SK-N-SH treated with all-trans-retinoic acid at 6 μM for 48 hours (cell line): ENCODE measurements around the gene MAST4.

Experiments used
- ATAC-seq: fragments of 200-7000 bp; cut with Tn5 transposase; 3 replicates; pipeline ENCODE4 v1.9.1; 2020; ENCODE audit warnings: mild to moderate bottlenecking, moderate library complexity
- ARNTL ChIP-seq: fragments of 450-650 bp; formaldehyde crosslinking; IDR thresholded peaks from 2 replicates; pipeline ENCODE4 v1.5.0; 2020; ENCODE audit warnings: low read depth, mild to moderate bottlenecking, moderate library complexity, borderline replicate concordance
- BACH2 ChIP-seq: fragments of 250-450 bp; sonication (Bioruptor Pico); IDR thresholded peaks from 2 replicates; pipeline ENCODE4 v1.9.0; 2021; ENCODE audit warnings: mild to moderate bottlenecking, borderline replicate concordance
- CSDC2 ChIP-seq: fragments of 250-450 bp; sonication (Bioruptor Pico); IDR thresholded peaks from 2 replicates; pipeline ENCODE4 v1.5.0; 2020; ENCODE audit warnings: mild to moderate bottlenecking, moderate library complexity
- ESRRG ChIP-seq: fragments of 250-450 bp; sonication (Bioruptor Pico); IDR thresholded peaks from 2 replicates; pipeline ENCODE4 v1.6.1; 2021; ENCODE audit warnings: mild to moderate bottlenecking
- GLIS3 ChIP-seq: fragments of 250-450 bp; sonication (Bioruptor Pico); IDR thresholded peaks from 2 replicates; pipeline ENCODE4 v1.5.0; 2020; ENCODE audit warnings: mild to moderate bottlenecking, moderate library complexity
- ISL1 ChIP-seq: fragments of 250-450 bp; sonication (Bioruptor Pico); IDR thresholded peaks from 2 replicates; pipeline ENCODE4 v2.1.2; 2022; ENCODE audit warnings: mild to moderate bottlenecking, moderate library complexity
- OSR1 ChIP-seq: fragments of 250-450 bp; sonication (Bioruptor Pico); IDR thresholded peaks from 2 replicates; pipeline ENCODE4 v1.8.0; 2022; ENCODE audit warnings: moderate library complexity, mild to moderate bottlenecking, inconsistent platforms
- PPARA ChIP-seq: fragments of 250-450 bp; sonication (Bioruptor Pico); IDR thresholded peaks from 2 replicates; pipeline ENCODE4 v1.5.0; 2020; ENCODE audit warnings: mild to moderate bottlenecking, borderline replicate concordance
- RARB ChIP-seq: fragments of 250-450 bp; sonication (Bioruptor Pico); IDR thresholded peaks from 2 replicates; pipeline ENCODE4 v1.8.0; 2021; ENCODE audit warnings: mild to moderate bottlenecking, moderate library complexity
- SNAI2 ChIP-seq: fragments of 250-450 bp; sonication (Bioruptor Pico); IDR thresholded peaks from 2 replicates; pipeline ENCODE4 v1.5.0; 2020; ENCODE audit warnings: mild to moderate bottlenecking, moderate library complexity
- TCF4 ChIP-seq: fragments of 250-450 bp; sonication (Bioruptor Pico); IDR thresholded peaks from 2 replicates; pipeline ENCODE4 v1.8.0; 2021; ENCODE audit warnings: mild to moderate bottlenecking, moderate library complexity, borderline replicate concordance
- TOX ChIP-seq: fragments of 250-450 bp; sonication (Bioruptor Pico); IDR thresholded peaks from 2 replicates; pipeline ENCODE4 v1.8.0; 2021; ENCODE audit warnings: mild to moderate bottlenecking, moderate library complexity, borderline replicate concordance
- ZC3H10 ChIP-seq: fragments of 250-450 bp; sonication (Bioruptor Pico); IDR thresholded peaks from 2 replicates; pipeline ENCODE4 v1.5.1; 2021; ENCODE audit warnings: mild to moderate bottlenecking, moderate library complexity
- ZFP3 ChIP-seq: fragments of 250-450 bp; sonication (Bioruptor Pico); IDR thresholded peaks from 2 replicates; pipeline ENCODE4 v1.5.0; 2020; ENCODE audit warnings: mild to moderate bottlenecking, moderate library complexity
- ZFP30 ChIP-seq: fragments of 450-650 bp; formaldehyde crosslinking; IDR thresholded peaks from 2 replicates; pipeline ENCODE4 v1.5.0; 2022; ENCODE audit warnings: mild to moderate bottlenecking, moderate library complexity
- ZNF565 ChIP-seq: fragments of 450-650 bp; formaldehyde crosslinking; conservative IDR thresholded peaks from 2 replicates; pipeline ENCODE4 v1.5.0; 2020; ENCODE audit warnings: low read depth, mild to moderate bottlenecking, moderate library complexity
- ZNF70 ChIP-seq: fragments of 450-650 bp; formaldehyde crosslinking; IDR thresholded peaks from 2 replicates; pipeline ENCODE4 v1.5.0; 2020; ENCODE audit warnings: mild to moderate bottlenecking, moderate library complexity
- ZNF8 ChIP-seq: fragments of 450-650 bp; formaldehyde crosslinking; IDR thresholded peaks from 2 replicates; pipeline ENCODE4 v1.5.0; 2020; ENCODE audit warnings: mild to moderate bottlenecking, moderate library complexity
- TF ChIP-seq, protein P1 (sequence below): fragments of 250-450 bp; sonication (Bioruptor Pico); IDR thresholded peaks from 2 replicates; pipeline ENCODE4 v1.5.1; 2021; ENCODE audit warnings: mild to moderate bottlenecking, moderate library complexity
- TF ChIP-seq, protein P2 (sequence below): fragments of 250-450 bp; sonication (Bioruptor Pico); IDR thresholded peaks from 2 replicates; pipeline ENCODE4 v1.5.0; 2020; ENCODE audit warnings: mild to moderate bottlenecking, moderate library complexity
- TF ChIP-seq, protein P3 (sequence below): fragments of 250-450 bp; sonication (Bioruptor Pico); IDR thresholded peaks from 2 replicates; pipeline ENCODE4 v1.5.1; 2020; ENCODE audit warnings: low read depth, mild to moderate bottlenecking, moderate library complexity
- TF ChIP-seq, protein P4 (sequence below): fragments of 250-450 bp; sonication (Bioruptor Pico); IDR thresholded peaks from 2 replicates; pipeline ENCODE4 v1.8.0; 2021; ENCODE audit warnings: low read depth, mild to moderate bottlenecking, moderate library complexity, borderline replicate concordance

The MAST4 gene

DNA sequence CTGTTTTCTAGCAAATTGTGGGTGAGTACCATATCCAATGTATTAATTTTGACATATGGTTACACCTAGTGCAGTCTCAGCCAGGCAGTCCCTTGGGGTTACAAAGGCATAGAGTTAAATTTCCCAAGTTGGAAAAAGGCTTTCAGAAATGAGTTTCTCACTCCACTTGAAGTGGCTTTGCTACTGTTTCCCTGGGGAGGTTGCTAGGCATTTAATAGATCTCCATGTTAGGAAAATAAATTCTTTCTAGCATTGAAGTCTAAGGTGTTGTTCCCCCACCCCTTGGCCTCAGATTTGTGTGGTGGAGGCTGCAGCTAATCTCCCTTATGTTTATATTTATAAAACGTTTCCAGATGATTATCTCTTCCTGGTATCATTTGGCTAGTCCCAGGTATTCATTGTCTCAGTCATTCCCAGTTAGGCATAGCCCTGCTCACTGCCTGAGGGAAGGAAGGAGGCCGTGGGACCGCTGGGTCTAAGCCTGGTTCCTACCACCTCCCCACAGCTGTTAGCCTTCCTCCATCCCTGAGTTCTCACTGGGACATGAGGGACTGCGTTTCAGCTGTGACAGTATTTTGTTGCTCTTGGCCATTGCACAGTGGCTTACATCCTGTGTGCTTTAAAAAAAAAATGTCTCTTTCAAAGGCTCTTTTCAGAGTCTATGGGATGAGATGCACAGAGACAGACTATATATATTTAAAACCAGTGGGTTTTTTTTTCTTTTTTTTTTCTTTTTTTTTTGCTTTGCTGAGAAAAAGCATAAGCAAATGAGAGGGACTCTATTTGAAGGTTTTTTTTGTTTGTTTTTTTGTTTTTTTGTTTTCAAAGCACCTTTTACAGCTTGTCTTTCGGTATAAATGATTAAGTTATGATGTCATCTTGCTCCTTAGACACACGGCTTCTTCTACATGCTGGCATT, 121.5 kb downstream of the MAST4 start:
- no peak for TF ChIP-seq ESRRG (CRISPR knock-in tag)
- no peak for TF ChIP-seq SNAI2 (CRISPR knock-in tag)
- no peak for TF ChIP-seq ZC3H10 (CRISPR knock-in tag)
- TF ChIP-seq ZFP30 (CRISPR knock-in tag), result no peak
- TF ChIP-seq, protein P1, sequence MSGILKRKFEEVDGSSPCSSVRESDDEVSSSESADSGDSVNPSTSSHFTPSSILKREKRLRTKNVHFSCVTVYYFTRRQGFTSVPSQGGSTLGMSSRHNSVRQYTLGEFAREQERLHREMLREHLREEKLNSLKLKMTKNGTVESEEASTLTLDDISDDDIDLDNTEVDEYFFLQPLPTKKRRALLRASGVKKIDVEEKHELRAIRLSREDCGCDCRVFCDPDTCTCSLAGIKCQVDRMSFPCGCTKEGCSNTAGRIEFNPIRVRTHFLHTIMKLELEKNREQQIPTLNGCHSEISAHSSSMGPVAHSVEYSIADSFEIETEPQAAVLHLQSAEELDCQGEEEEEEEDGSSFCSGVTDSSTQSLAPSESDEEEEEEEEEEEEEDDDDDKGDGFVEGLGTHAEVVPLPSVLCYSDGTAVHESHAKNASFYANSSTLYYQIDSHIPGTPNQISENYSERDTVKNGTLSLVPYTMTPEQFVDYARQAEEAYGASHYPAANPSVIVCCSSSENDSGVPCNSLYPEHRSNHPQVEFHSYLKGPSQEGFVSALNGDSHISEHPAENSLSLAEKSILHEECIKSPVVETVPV, result no peak
- TF ChIP-seq ZNF565 (CRISPR knock-in tag), result no peak
- no peak for TF ChIP-seq OSR1 (CRISPR knock-in tag)
- no peak for TF ChIP-seq RARB (CRISPR knock-in tag)
- TF ChIP-seq PPARA (CRISPR knock-in tag), result no peak
- TF ChIP-seq ZNF70 (CRISPR knock-in tag), result no peak
- no peak for ATAC-seq

DNA sequence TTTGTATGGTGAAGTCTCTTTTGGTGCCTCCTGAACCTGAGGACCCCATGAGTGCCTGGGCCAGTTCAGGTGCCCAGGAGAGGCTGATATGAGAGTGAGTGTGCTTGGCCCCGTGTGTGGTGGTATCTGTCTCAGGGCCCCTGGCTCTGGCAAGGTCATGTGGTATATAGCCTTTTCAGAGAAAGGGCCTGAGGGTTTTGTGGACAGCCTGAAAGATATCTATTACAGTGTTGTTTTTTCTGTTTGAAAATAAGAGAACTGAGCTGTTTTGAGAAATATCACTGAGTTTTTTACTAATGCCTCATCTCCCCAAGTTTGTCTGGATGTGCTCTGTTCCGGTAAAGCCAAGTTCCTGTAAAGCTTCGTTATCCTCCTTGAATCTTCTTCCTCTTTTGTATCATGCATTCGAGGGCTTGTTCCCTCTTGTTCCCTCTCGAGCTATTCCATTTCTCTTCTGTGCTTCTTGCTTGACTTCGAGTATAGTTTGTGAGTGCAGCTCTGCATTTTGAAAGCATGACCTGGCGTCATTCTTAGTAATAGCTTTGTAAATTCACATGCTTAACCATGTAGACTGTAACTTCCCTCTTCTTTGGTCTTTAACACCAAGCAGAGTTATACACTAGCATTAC, 122.3 kb downstream of the MAST4 start:
- TF ChIP-seq, protein P1, result no peak
- TF ChIP-seq ZNF70 (CRISPR knock-in tag), result no peak
- TF ChIP-seq CSDC2 (CRISPR knock-in tag), result no peak
- no peak for TF ChIP-seq TOX (CRISPR knock-in tag)
- TF ChIP-seq, all 23 proteins: peak for 0
- ATAC-seq, result no peak

DNA sequence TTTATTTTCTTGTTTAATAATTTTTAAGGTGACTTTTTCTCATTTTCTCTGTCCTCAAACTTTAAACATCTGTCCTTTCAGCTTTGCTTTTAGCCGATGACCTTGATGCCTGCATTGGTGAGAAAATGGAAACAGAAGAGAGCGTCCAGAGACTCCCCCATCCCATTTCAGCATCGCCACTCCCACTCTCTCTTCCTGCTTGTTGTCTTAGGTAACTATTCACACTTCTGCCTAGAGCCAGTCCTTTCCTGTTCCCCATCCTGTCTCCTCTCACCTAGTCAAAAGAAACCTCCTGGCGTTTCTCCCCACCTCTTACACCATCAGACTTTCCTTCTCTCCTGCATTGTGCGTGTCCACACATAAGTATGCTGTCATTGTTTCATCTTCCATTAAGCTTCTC, 124.6 kb downstream of the MAST4 start:
- TF ChIP-seq TCF4 (CRISPR knock-in tag) (no peak), TOX (CRISPR knock-in tag) (no peak), ESRRG (CRISPR knock-in tag) (no peak), GLIS3 (CRISPR knock-in tag) (no peak), RARB (CRISPR knock-in tag) (no peak), ZNF565 (CRISPR knock-in tag) (no peak)
- TF ChIP-seq, protein P2, sequence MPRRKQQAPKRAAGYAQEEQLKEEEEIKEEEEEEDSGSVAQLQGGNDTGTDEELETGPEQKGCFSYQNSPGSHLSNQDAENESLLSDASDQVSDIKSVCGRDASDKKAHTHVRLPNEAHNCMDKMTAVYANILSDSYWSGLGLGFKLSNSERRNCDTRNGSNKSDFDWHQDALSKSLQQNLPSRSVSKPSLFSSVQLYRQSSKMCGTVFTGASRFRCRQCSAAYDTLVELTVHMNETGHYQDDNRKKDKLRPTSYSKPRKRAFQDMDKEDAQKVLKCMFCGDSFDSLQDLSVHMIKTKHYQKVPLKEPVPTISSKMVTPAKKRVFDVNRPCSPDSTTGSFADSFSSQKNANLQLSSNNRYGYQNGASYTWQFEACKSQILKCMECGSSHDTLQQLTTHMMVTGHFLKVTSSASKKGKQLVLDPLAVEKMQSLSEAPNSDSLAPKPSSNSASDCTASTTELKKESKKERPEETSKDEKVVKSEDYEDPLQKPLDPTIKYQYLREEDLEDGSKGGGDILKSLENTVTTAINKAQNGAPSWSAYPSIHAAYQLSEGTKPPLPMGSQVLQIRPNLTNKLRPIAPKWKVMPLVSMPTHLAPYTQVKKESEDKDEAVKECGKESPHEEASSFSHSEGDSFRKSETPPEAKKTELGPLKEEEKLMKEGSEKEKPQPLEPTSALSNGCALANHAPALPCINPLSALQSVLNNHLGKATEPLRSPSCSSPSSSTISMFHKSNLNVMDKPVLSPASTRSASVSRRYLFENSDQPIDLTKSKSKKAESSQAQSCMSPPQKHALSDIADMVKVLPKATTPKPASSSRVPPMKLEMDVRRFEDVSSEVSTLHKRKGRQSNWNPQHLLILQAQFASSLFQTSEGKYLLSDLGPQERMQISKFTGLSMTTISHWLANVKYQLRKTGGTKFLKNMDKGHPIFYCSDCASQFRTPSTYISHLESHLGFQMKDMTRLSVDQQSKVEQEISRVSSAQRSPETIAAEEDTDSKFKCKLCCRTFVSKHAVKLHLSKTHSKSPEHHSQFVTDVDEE (CRISPR knock-in tag), result no peak
- TF ChIP-seq, protein P3, sequence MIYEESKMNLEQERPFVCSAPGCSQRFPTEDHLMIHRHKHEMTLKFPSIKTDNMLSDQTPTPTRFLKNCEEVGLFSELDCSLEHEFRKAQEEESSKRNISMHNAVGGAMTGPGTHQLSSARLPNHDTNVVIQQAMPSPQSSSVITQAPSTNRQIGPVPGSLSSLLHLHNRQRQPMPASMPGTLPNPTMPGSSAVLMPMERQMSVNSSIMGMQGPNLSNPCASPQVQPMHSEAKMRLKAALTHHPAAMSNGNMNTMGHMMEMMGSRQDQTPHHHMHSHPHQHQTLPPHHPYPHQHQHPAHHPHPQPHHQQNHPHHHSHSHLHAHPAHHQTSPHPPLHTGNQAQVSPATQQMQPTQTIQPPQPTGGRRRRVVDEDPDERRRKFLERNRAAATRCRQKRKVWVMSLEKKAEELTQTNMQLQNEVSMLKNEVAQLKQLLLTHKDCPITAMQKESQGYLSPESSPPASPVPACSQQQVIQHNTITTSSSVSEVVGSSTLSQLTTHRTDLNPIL (CRISPR knock-in tag), result no peak
- ATAC-seq, result no peak

DNA sequence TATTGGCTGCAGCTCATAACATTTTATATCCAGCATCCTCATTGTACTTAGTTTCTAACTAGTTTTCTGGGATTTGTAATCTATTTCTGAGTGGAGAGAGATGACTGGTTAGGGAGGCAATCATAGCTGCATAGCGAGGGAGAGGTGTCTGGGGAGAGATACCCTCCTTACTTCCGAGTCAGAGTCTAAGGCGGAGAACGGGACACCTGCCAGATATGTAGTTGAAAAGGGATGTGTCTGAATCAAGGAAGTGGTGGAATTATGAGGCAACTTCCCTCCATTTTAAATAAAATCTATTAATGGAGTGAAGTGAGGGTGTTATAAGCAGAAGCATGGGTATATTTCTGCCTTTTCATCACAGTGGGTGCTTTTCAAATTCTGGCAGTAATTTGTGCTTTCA, 126.5 kb downstream of the MAST4 start:
- no peak for ATAC-seq
- TF ChIP-seq TCF4 (CRISPR knock-in tag) (no peak), ZFP3 (CRISPR knock-in tag) (no peak), TOX (CRISPR knock-in tag) (no peak), ZC3H10 (CRISPR knock-in tag) (no peak), GLIS3 (CRISPR knock-in tag) (no peak), ZNF565 (CRISPR knock-in tag) (no peak), ZNF8 (CRISPR knock-in tag) (no peak), ARNTL (CRISPR knock-in tag) (no peak), ISL1 (no peak), PPARA (CRISPR knock-in tag) (no peak), RARB (CRISPR knock-in tag) (no peak), ESRRG (CRISPR knock-in tag) (no peak), BACH2 (CRISPR knock-in tag) (no peak)
- TF ChIP-seq, protein P3 (CRISPR knock-in tag), result no peak
- TF ChIP-seq, protein P4, sequence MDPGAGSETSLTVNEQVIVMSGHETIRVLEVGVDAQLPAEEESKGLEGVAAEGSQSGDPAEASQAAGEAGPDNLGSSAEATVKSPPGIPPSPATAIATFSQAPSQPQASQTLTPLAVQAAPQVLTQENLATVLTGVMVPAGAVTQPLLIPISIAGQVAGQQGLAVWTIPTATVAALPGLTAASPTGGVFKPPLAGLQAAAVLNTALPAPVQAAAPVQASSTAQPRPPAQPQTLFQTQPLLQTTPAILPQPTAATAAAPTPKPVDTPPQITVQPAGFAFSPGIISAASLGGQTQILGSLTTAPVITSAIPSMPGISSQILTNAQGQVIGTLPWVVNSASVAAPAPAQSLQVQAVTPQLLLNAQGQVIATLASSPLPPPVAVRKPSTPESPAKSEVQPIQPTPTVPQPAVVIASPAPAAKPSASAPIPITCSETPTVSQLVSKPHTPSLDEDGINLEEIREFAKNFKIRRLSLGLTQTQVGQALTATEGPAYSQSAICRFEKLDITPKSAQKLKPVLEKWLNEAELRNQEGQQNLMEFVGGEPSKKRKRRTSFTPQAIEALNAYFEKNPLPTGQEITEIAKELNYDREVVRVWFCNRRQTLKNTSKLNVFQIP (CRISPR knock-in tag), result no peak
- TF ChIP-seq, protein P1, result no peak
